Gastroesophageal sphincter (tissue), 4 donors: ENCODE results near the gene PSMF1. TPM values are rescaled to one million over a fixed set of nuclear protein-coding genes. Genes with fewer than 3 reads are reported as not detected.

Experiments
- ATAC-seq: fragments of 150-250 bp; one replicate; pipeline ENCODE4 v1.9.1; 2016; ENCODE audit warnings: mild to moderate bottlenecking, moderate library complexity
- H3K27ac ChIP-seq, 4 donors: fragments of 200-600 bp; sonication (generic) in 3 of 4; 1 replicate in 3 of 4; 2 replicates in 1 of 4; pipeline ENCODE4 v1.5.1; 2016 to 2019
- H3K27me3 ChIP-seq: fragments of 200-600 bp; sonication (generic); one replicate; pipeline ENCODE4 v1.5.1; 2019
- H3K36me3 ChIP-seq, 2 donors: fragments of 200-600 bp; sonication (generic); one replicate each; pipeline ENCODE4 v1.5.1; 2019; ENCODE audit warnings: control low read depth in 1 of 2
- H3K4me1 ChIP-seq, 3 donors: fragments of 200-600 bp; sonication (generic); 1 replicate in 2 of 3; 2 replicates in 1 of 3; pipeline ENCODE4 v1.5.1; 2016 to 2019; ENCODE audit warnings: control low read depth in 2 of 3
- H3K4me3 ChIP-seq, 2 donors: fragments of 200-600 bp; sonication (generic); one replicate each; pipeline ENCODE4 v1.5.1; 2019; ENCODE audit warnings: mild to moderate bottlenecking in 1 of 2, moderate library complexity in 1 of 2
- H3K9me3 ChIP-seq, 3 donors: fragments of 200-600 bp; sonication (generic); one replicate each; pipeline ENCODE4 v1.5.1; 2017 to 2019; ENCODE audit warnings: control low read depth in 2 of 3
- EP300 ChIP-seq: sonication (generic); formaldehyde crosslinking; IDR thresholded peaks from one replicate; pipeline ENCODE4 v1.6.1; 2017; ENCODE audit warnings: antibody characterized with exemption, mild to moderate bottlenecking
- POLR2A ChIP-seq, 2 donors: fragments of 450-650 bp; IDR thresholded peaks; one replicate each; pipeline ENCODE4 v1.6.1; 2017; ENCODE audit warnings: antibody characterized with exemption in 2 of 2, mild to moderate bottlenecking in 2 of 2, moderate library complexity in 1 of 2
- POLR2AphosphoS5 ChIP-seq: sonication (generic); formaldehyde crosslinking; IDR thresholded peaks from one replicate; pipeline ENCODE4 v1.6.1; 2017; ENCODE audit warnings: antibody characterized with exemption
- WGBS, 2 donors: methylation state at CpG; one replicate each; pipeline ENCODE4 v1.1.5; 2018; ENCODE audit warnings: low coverage in 1 of 2; 5-methylcytosine and 5-hydroxymethylcytosine counted together
- total RNA-seq, 4 donors: library from RNA; depleted of rRNA; stranded (reverse); fragments of >200 nt; gene quantifications; one replicate each; pipeline ENCODE4 v1.1.0, GENCODE V29; 2016
- TF ChIP-seq, protein P1 (sequence below), 4 experiments: fragments of 200-600 bp in 2 of 4; fragments of 450-650 bp in 2 of 4; sonication (generic) in 1 of 4; IDR thresholded peaks; one replicate each; pipeline ENCODE4 v1.5.1; 2017 to 2019; ENCODE audit warnings: antibody characterized with exemption in 4 of 4, mild to moderate bottlenecking in 2 of 4, moderate library complexity in 2 of 4

PSMF1 gene
- total RNA-seq, 4 donors from 2014 or later = 99.6 to 118 (median 116) TPM

DNA sequence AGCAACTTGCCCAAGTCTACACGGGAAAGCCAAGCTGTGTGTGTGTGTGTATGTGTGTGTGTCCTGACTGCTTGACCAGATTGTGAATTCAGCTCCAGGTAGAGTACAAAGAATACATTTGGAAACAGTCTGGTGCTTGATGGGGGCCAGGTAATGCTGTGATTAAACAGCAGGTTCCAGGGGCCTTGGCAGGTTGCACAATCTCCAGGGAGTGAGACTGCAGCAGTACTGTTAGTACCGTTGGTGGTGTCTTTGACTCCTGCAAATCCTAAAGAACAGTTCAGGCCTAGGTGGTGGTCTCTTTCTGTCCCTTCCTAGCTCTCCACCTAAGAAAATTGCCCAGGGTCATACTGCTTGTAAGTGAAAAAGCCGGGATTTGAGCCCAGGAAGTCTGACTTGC, 11.2 kb upstream of the PSMF1 start:
- 60 to 95% methylated on average over 1 to 3 of the region's 3 CpGs for WGBS, 2 donors
- H3K27ac ChIP-seq = no peak overlapping the region
- H3K4me1 ChIP-seq = no peaks in the 10 kb centered on the region
- H3K9me3 ChIP-seq = peaks cover 0 to 8% (median 0%) of the 10 kb centered on the region in 3 donors
- no peak overlapping the region for H3K4me3 ChIP-seq
- ATAC-seq = no peak
- TF ChIP-seq EP300 (no peak), POLR2A (IDR thresholded peaks at IDR 0.05) (no peak), POLR2AphosphoS5 (no peak)
- TF ChIP-seq, protein P1, sequence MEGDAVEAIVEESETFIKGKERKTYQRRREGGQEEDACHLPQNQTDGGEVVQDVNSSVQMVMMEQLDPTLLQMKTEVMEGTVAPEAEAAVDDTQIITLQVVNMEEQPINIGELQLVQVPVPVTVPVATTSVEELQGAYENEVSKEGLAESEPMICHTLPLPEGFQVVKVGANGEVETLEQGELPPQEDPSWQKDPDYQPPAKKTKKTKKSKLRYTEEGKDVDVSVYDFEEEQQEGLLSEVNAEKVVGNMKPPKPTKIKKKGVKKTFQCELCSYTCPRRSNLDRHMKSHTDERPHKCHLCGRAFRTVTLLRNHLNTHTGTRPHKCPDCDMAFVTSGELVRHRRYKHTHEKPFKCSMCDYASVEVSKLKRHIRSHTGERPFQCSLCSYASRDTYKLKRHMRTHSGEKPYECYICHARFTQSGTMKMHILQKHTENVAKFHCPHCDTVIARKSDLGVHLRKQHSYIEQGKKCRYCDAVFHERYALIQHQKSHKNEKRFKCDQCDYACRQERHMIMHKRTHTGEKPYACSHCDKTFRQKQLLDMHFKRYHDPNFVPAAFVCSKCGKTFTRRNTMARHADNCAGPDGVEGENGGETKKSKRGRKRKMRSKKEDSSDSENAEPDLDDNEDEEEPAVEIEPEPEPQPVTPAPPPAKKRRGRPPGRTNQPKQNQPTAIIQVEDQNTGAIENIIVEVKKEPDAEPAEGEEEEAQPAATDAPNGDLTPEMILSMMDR (IDR thresholded peaks at IDR 0.05) = no peak
- H3K36me3 ChIP-seq = no peaks in the 10 kb centered on the region
- H3K27me3 ChIP-seq = no peaks in the 10 kb centered on the region

- H3K27ac ChIP-seq = no peak overlapping the region
- 0 to 24% methylated on average over 1 to 5 of the region's 5 CpGs for WGBS, 2 donors
- no peak for ATAC-seq
- TF ChIP-seq POLR2AphosphoS5 = no peak
- TF ChIP-seq, protein P1 (IDR thresholded peaks at IDR 0.05) = peak; percentile 33 to 76 (median 46)
- TF ChIP-seq POLR2A (IDR thresholded peaks at IDR 0.05) = no peak
- no peak for TF ChIP-seq EP300
- H3K4me3 ChIP-seq = no peak overlapping the region
- no peaks in the 10 kb centered on the region for H3K4me1 ChIP-seq
- H3K9me3 ChIP-seq = no peaks in the 10 kb centered on the region
- no peaks in the 10 kb centered on the region for H3K36me3 ChIP-seq
- no peaks in the 10 kb centered on the region for H3K27me3 ChIP-seq
These were observed 9.9 kb upstream of the PSMF1 start for GRCh38 chr20:1108437-1108920.

GRCh38 chr20:1112908-1113307, 5.5 kb upstream of the PSMF1 start:
- H3K4me3 ChIP-seq = no peak overlapping the region
- H3K4me1 ChIP-seq = peaks cover 0 to 9% (median 0%) of the 10 kb centered on the region in 3 donors
- no peak overlapping the region for H3K27ac ChIP-seq
- no peaks in the 10 kb centered on the region for H3K27me3 ChIP-seq
- H3K36me3 ChIP-seq = no peaks in the 10 kb centered on the region
- WGBS, 2 donors = 92 to 95% methylated on average over 4 to 5 of the region's 5 CpGs
- no peak for TF ChIP-seq POLR2A (IDR thresholded peaks at IDR 0.05)
- TF ChIP-seq EP300 = no peak
- no peak for TF ChIP-seq POLR2AphosphoS5
- TF ChIP-seq, protein P1 (IDR thresholded peaks at IDR 0.05) = no peak
- H3K9me3 ChIP-seq = no peaks in the 10 kb centered on the region
- no peak for ATAC-seq

DNA sequence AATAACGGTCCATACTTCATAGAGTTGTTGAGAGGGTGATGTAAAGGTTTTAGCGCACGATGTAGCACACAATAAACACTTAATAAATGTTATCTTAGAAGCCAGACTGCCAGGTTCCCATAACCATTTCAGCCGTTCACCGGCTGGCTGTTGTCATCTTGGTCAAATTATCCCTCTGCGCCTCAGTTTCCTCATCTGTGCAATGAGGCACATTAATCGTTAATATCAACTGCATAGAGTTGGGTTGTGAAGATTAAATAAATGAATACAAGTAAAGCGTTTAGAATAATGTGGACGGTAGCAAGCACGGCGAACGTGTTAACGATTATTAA, 432 bp upstream of the PSMF1 start:
- peak overlapping the region in 3 of 4 donors; percentile 83 to 88 (median 84) for H3K27ac ChIP-seq
- no peaks in the 10 kb centered on the region for H3K9me3 ChIP-seq
- peak overlapping the region; percentile 76 to 99 for H3K4me3 ChIP-seq
- H3K4me1 ChIP-seq = peaks cover 6 to 54% (median 28%) of the 10 kb centered on the region in 3 donors
- 14 to 27% methylated on average over 8 to 13 of the region's 13 CpGs for WGBS, 2 donors
- no peak for ATAC-seq
- H3K27me3 ChIP-seq = no peaks in the 10 kb centered on the region
- peaks cover 0 to 15% of the 10 kb centered on the region in 2 donors for H3K36me3 ChIP-seq
- TF ChIP-seq POLR2A (IDR thresholded peaks at IDR 0.05) (no peak), POLR2AphosphoS5 (no peak), EP300 (no peak)
- TF ChIP-seq, protein P1 (IDR thresholded peaks at IDR 0.05) = no peak

DNA sequence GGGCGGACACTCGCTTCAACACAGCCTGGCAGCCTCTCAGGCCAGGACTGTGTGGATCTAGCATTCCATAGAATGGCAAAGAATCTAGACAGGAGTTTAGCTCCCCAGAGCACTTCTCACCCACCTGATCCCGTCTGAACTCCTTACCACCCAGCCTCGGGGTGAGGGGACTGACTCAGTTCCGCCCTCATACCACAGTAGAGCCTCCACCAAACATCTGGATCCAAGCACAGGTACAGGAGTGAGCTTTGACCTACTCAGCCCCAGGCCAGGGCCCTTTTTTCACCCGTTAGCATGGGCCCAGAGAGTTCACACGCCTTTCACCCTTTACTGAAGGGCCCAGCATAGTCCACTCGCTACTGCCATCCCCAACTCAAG, 715 bp downstream of the PSMF1 start:
- peak overlapping the region; percentile 76 to 99 for H3K4me3 ChIP-seq
- H3K9me3 ChIP-seq = no peaks in the 10 kb centered on the region
- peaks cover 6 to 66% (median 28%) of the 10 kb centered on the region in 3 donors for H3K4me1 ChIP-seq
- no peak for ATAC-seq
- H3K27ac ChIP-seq = peak overlapping the region in 3 of 4 donors; percentile 83 to 88 (median 84)
- TF ChIP-seq EP300 (no peak), POLR2A (IDR thresholded peaks at IDR 0.05) (no peak), POLR2AphosphoS5 (no peak)
- TF ChIP-seq, protein P1 (IDR thresholded peaks at IDR 0.05) = no peak
- WGBS, 2 donors = 0 to 21% methylated on average over 1 to 5 of the region's 8 CpGs
- H3K36me3 ChIP-seq = peaks cover 0 to 25% of the 10 kb centered on the region in 2 donors
- H3K27me3 ChIP-seq = no peaks in the 10 kb centered on the region
